ENCODE data around the gene PPIF.

Gene PPIF

GRCh38 chr10:79313911-79314439, 33.3 kb upstream of the PPIF start:
- no peak for DNase-seq (ENCODE audit: low read depth, low spot score)

GRCh38 chr10:79314761-79315601, 32.3 kb upstream of the PPIF start:
- no peak for DNase-seq (ENCODE audit: low read depth, low spot score)

GRCh38 chr10:79315602-79315920, 31.7 kb upstream of the PPIF start:
- DNase-seq (ENCODE audit: low read depth, low spot score) = no peak

- no peak for DNase-seq (ENCODE audit: low read depth, low spot score)
Measured at GRCh38 chr10:79316671-79317431, 30.4 kb upstream of the PPIF start.

GRCh38 chr10:79318369-79318768, 28.9 kb upstream of the PPIF start:
- DNase-seq (ENCODE audit: low read depth, low spot score) = no peak

GRCh38 chr10:79319115-79319771, 28.0 kb upstream of the PPIF start:
- no peak for DNase-seq (ENCODE audit: low read depth, low spot score)

GRCh38 chr10:79320316-79320715, 27.0 kb upstream of the PPIF start:
- DNase-seq (ENCODE audit: low read depth, low spot score) = no peak

- no peak for DNase-seq (ENCODE audit: low read depth, low spot score)
Measured at GRCh38 chr10:79320820-79321493, 26.3 kb upstream of the PPIF start.

GRCh38 chr10:79321494-79321882, 25.8 kb upstream of the PPIF start:
- no peak for DNase-seq (ENCODE audit: low read depth, low spot score)

- DNase-seq (ENCODE audit: low read depth, low spot score) = no peak
Measured at GRCh38 chr10:79321951-79322350, 25.3 kb upstream of the PPIF start.

GRCh38 chr10:79322616-79323543, 24.4 kb upstream of the PPIF start:
- DNase-seq (ENCODE audit: low read depth, low spot score) = peak; percentile 34

GRCh38 chr10:79323602-79324001, 23.7 kb upstream of the PPIF start:
- no peak for DNase-seq (ENCODE audit: low read depth, low spot score)

GRCh38 chr10:79324032-79324695, 23.1 kb upstream of the PPIF start:
- DNase-seq (ENCODE audit: low read depth, low spot score) = no peak

- no peak for DNase-seq (ENCODE audit: low read depth, low spot score)
Measured at GRCh38 chr10:79326361-79327089, 20.7 kb upstream of the PPIF start.

GRCh38 chr10:79327090-79327457, 20.2 kb upstream of the PPIF start:
- no peak for DNase-seq (ENCODE audit: low read depth, low spot score)

- DNase-seq (ENCODE audit: low read depth, low spot score) = no peak
Measured at GRCh38 chr10:79328147-79328701, 19.0 kb upstream of the PPIF start.

- DNase-seq (ENCODE audit: low read depth, low spot score) = no peak
Measured at GRCh38 chr10:79328737-79329504, 18.3 kb upstream of the PPIF start.

GRCh38 chr10:79329529-79329928, 17.7 kb upstream of the PPIF start:
- no peak for DNase-seq (ENCODE audit: low read depth, low spot score)

Measured in brain pericyte (primary cell).